Activated T-cell treated with anti-CD3 and anti-CD28 coated beads, Interleukin-2, amount 50 U/mL, for 4 hours (primary cell): Measurements from ENCODE around the gene NDRG4. TPM values are rescaled to one million over a fixed set of nuclear protein-coding genes. Genes with fewer than 3 reads are reported as not detected.

ENCODE experiments used
- ATAC-seq, 2 donors: fragments of 200-7000 bp; cut with Tn5 transposase; one replicate each; pipeline ENCODE4 v1.10.0; 2021
- DNase-seq: peaks from one replicate; pipeline ENCODE4 v3.0.0-alpha.2; 2020
- H3K27me3 Mint-ChIP-seq: one replicate; pipeline ENCODE4 v1.8.0; 2021; ENCODE audit warnings: low read depth, mixed read lengths
- H3K36me3 Mint-ChIP-seq: one replicate; pipeline ENCODE4 v1.8.0; 2022; ENCODE audit warnings: mixed read lengths; ENCODE audit not compliant: insufficient read depth
- H3K4me1 Mint-ChIP-seq: one replicate; pipeline ENCODE4 v1.8.0; 2021; ENCODE audit warnings: low read depth, mixed read lengths
- H3K4me3 Mint-ChIP-seq: one replicate; pipeline ENCODE4 v1.8.0; 2021; ENCODE audit warnings: mild to moderate bottlenecking, moderate library complexity, mixed read lengths
- H3K9me3 Mint-ChIP-seq: one replicate; pipeline ENCODE4 v1.8.0; 2021; ENCODE audit warnings: mixed read lengths
- total RNA-seq, 3 donors: library from RNA; stranded (reverse); gene quantifications; one replicate each; pipeline ENCODE4 v1.2.1, GENCODE V29; 2021

Gene NDRG4
- total RNA-seq, 3 donors from 2014 or later, result 0.54 to 0.91 (median 0.84) TPM

- DNase-seq (no peak), ATAC-seq (no peak)
- H3K36me3 Mint-ChIP-seq, result no peaks in the 10 kb centered on the region
- peaks cover 5% of the 10 kb centered on the region for H3K27me3 Mint-ChIP-seq
- no peaks in the 10 kb centered on the region for H3K9me3 Mint-ChIP-seq
- no peaks in the 10 kb centered on the region for H3K4me1 Mint-ChIP-seq
- no peak overlapping the region for H3K4me3 Mint-ChIP-seq
These were observed 7.4 kb downstream of the NDRG4 start for GRCh38 chr16:58507195-58507962.

GRCh38 chr16:58507963-58508670 lies 8.2 kb downstream of the NDRG4 start:
- H3K36me3 Mint-ChIP-seq, result no peaks in the 10 kb centered on the region
- no peak for DNase-seq
- no peaks in the 10 kb centered on the region for H3K9me3 Mint-ChIP-seq
- H3K27me3 Mint-ChIP-seq, result peaks cover 1% of the 10 kb centered on the region
- no peak overlapping the region for H3K4me3 Mint-ChIP-seq
- no peak for ATAC-seq
- no peaks in the 10 kb centered on the region for H3K4me1 Mint-ChIP-seq

GRCh38 chr16:58508671-58509251 lies 8.8 kb downstream of the NDRG4 start:
- no peaks in the 10 kb centered on the region for H3K4me1 Mint-ChIP-seq

GRCh38 chr16:58509256-58510096 lies 9.5 kb downstream of the NDRG4 start:
- peaks cover 2% of the 10 kb centered on the region for H3K4me1 Mint-ChIP-seq
- DNase-seq (no peak), ATAC-seq (no peak)
- H3K27me3 Mint-ChIP-seq, result no peaks in the 10 kb centered on the region
- H3K4me3 Mint-ChIP-seq, result no peak overlapping the region
- H3K36me3 Mint-ChIP-seq, result no peaks in the 10 kb centered on the region
- H3K9me3 Mint-ChIP-seq, result no peaks in the 10 kb centered on the region

More at GRCh38 chr16:58508671-58509251, 8.8 kb downstream of the NDRG4 start:
- Mint-ChIP-seq H3K27me3 (no peaks in the 10 kb centered on the region), H3K9me3 (no peaks in the 10 kb centered on the region), H3K36me3 (no peaks in the 10 kb centered on the region), H3K4me3 (no peak overlapping the region)
- DNase-seq (no peak), ATAC-seq (no peak)

GRCh38 chr16:58510097-58510775 lies 10.3 kb downstream of the NDRG4 start:
- Mint-ChIP-seq H3K36me3 (no peaks in the 10 kb centered on the region), H3K9me3 (no peaks in the 10 kb centered on the region), H3K4me1 (peaks cover 8% of the 10 kb centered on the region), H3K4me3 (no peak overlapping the region), H3K27me3 (no peaks in the 10 kb centered on the region)
- DNase-seq (no peak), ATAC-seq (no peak)

- Mint-ChIP-seq H3K36me3 (no peaks in the 10 kb centered on the region), H3K4me3 (no peak overlapping the region), H3K4me1 (peaks cover 8% of the 10 kb centered on the region), H3K27me3 (no peaks in the 10 kb centered on the region), H3K9me3 (no peaks in the 10 kb centered on the region)
- DNase-seq, result no peak
- ATAC-seq, result no peak
These were observed 11.1 kb downstream of the NDRG4 start for GRCh38 chr16:58510776-58511628.

GRCh38 chr16:58511933-58512815 lies 12.2 kb downstream of the NDRG4 start:
- Mint-ChIP-seq H3K27me3 (no peaks in the 10 kb centered on the region), H3K4me3 (no peak overlapping the region), H3K9me3 (no peaks in the 10 kb centered on the region), H3K4me1 (peaks cover 20% of the 10 kb centered on the region), H3K36me3 (peaks cover 4% of the 10 kb centered on the region)
- DNase-seq (peak; percentile 87), ATAC-seq (peak; percentile 27 to 41)

- H3K4me3 Mint-ChIP-seq, result peak overlapping the region; percentile 90
- no peaks in the 10 kb centered on the region for H3K27me3 Mint-ChIP-seq
- peaks cover 12% of the 10 kb centered on the region for H3K36me3 Mint-ChIP-seq
- DNase-seq (no peak), ATAC-seq (no peak)
- no peaks in the 10 kb centered on the region for H3K9me3 Mint-ChIP-seq
- peaks cover 27% of the 10 kb centered on the region for H3K4me1 Mint-ChIP-seq
These were observed 13.9 kb downstream of the NDRG4 start for GRCh38 chr16:58513874-58514273.

GRCh38 chr16:58515125-58515870 lies 15.4 kb downstream of the NDRG4 start, which contains the start of gene SETD6:
SETD6 (plus strand) TSS chr16:58515517; CDS start chr16:58515538, 21 bp downstream.
- Mint-ChIP-seq H3K9me3 (no peaks in the 10 kb centered on the region), H3K36me3 (peaks cover 18% of the 10 kb centered on the region), H3K27me3 (no peaks in the 10 kb centered on the region), H3K4me3 (peak within 1 kb of the TSS; percentile 90), H3K4me1 (peaks cover 27% of the 10 kb centered on the region)
- peak; percentile 65 for DNase-seq
- peak; percentile 78 to 84 for ATAC-seq

- H3K4me3 Mint-ChIP-seq, result peak overlapping the region; percentile 90
- no peaks in the 10 kb centered on the region for H3K9me3 Mint-ChIP-seq
- H3K27me3 Mint-ChIP-seq, result no peaks in the 10 kb centered on the region
- peaks cover 27% of the 10 kb centered on the region for H3K4me1 Mint-ChIP-seq
- peak; percentile 29 for DNase-seq
- peaks cover 25% of the 10 kb centered on the region for H3K36me3 Mint-ChIP-seq
- ATAC-seq, result peak; percentile 63 to 69
These were observed 16.2 kb downstream of the NDRG4 start for GRCh38 chr16:58515871-58516767.

- Mint-ChIP-seq H3K4me1 (peaks cover 27% of the 10 kb centered on the region), H3K36me3 (peaks cover 28% of the 10 kb centered on the region), H3K9me3 (no peaks in the 10 kb centered on the region), H3K27me3 (no peaks in the 10 kb centered on the region), H3K4me3 (peak overlapping the region; percentile 90)
- ATAC-seq (no peak), DNase-seq (no peak)
These were observed 16.8 kb downstream of the NDRG4 start for GRCh38 chr16:58516768-58517107.
